ENCODE results near the gene ADAMTS20. TPM values are rescaled to one million over a fixed set of nuclear protein-coding genes. Genes with fewer than 3 reads are reported as not detected.

The ADAMTS20 gene
- total and polyA plus RNA-seq, 2 donors (not counting 3 experiments of a cell fraction or from before 2014, with no cell fraction given) = not detected

DNA sequence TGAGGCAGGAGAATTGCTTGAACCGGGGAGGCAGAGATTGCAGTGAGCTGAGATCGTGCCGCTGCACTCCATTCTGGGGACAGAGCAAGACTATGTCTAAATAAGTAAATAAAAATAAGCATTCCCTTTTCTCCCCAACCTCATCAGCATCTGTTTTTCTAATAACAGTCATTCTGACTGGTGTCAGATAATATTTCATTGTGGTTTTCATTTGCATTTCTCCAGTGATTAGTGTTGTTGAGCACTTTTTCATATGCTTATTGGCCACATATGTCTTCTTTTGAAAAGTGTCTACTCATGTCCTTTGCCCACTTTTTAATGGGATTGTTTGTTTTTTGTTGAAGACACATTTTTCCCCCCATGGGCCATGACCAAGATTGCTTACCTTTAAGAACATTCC, 243.2 kb downstream of the ADAMTS20 start:
- CTCF ChIA-PET = no interaction called here
- Histone ChIP-seq H3K79me2 (ENCODE audit: control insufficient read depth, insufficient read depth, low read length) (no peaks in the 10 kb centered on the region), H3K4me2 (ENCODE audit: insufficient read depth, low read length) (no peak overlapping the region), H3K9me1 (replicated peaks; ENCODE audit: control insufficient read depth, extremely low read depth, insufficient read depth, low read length) (no peaks in the 10 kb centered on the region), H2AFZ (ENCODE audit: low read depth, low read length) (no peak overlapping the region), H3K36me3 (ENCODE audit: control insufficient read depth in 2 of 2, extremely low read depth in 1 of 2, insufficient read depth in 2 of 2, low read length in 2 of 2) (no peaks in the 10 kb centered on the region), H3K9me3 (replicated peaks; ENCODE audit: control insufficient read depth, insufficient read depth, low read length) (no peaks in the 10 kb centered on the region), H3K9ac (replicated peaks; ENCODE audit: extremely low read depth, insufficient read depth, low read length) (no peak overlapping the region), H3K4me1 (ENCODE audit: control insufficient read depth, extremely low read depth, insufficient read depth, low read length) (peaks cover 2% of the 10 kb centered on the region), H3K27me3 (ENCODE audit: control insufficient read depth in 2 of 2, insufficient read depth in 2 of 2, low read length in 2 of 2) (no peaks in the 10 kb centered on the region), H3K4me3 (replicated peaks in 1 of 3; ENCODE audit: insufficient read depth in 1 of 3, low read depth in 1 of 3, low read length in 3 of 3) (no peak overlapping the region), H4K20me1 (replicated peaks; ENCODE audit: control insufficient read depth, extremely low read depth, insufficient read depth, low read length) (no peaks in the 10 kb centered on the region), H3K27ac (ENCODE audit: insufficient read depth, low read depth, low read length) (no peak overlapping the region)
- no peak for DNase-seq (ENCODE audit: low read depth, low spot score)
- TF ChIP-seq, protein P1, sequence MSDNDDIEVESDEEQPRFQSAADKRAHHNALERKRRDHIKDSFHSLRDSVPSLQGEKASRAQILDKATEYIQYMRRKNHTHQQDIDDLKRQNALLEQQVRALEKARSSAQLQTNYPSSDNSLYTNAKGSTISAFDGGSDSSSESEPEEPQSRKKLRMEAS (IDR thresholded peaks at IDR 0.05; ENCODE audit: insufficient read depth, insufficient read length) = no peak
- no peak for TF ChIP-seq POLR2A (IDR thresholded peaks at IDR 0.05; ENCODE audit: low read depth, low read length)
- no peak for TF ChIP-seq MYC (IDR thresholded peaks at IDR 0.05; ENCODE audit: low read depth, low read length)
- no peak for TF ChIP-seq FOS (IDR thresholded peaks at IDR 0.05; ENCODE audit: borderline replicate concordance, insufficient read depth, low read length)
- no peak for TF ChIP-seq POLR2AphosphoS5 (IDR thresholded peaks at IDR 0.05; ENCODE audit: insufficient read depth, low read depth, low read length)
- no peak for TF ChIP-seq GATA2 (IDR thresholded peaks at IDR 0.05; ENCODE audit: insufficient read depth, insufficient read length, low read depth, low read length)
- TF ChIP-seq, protein P2, sequence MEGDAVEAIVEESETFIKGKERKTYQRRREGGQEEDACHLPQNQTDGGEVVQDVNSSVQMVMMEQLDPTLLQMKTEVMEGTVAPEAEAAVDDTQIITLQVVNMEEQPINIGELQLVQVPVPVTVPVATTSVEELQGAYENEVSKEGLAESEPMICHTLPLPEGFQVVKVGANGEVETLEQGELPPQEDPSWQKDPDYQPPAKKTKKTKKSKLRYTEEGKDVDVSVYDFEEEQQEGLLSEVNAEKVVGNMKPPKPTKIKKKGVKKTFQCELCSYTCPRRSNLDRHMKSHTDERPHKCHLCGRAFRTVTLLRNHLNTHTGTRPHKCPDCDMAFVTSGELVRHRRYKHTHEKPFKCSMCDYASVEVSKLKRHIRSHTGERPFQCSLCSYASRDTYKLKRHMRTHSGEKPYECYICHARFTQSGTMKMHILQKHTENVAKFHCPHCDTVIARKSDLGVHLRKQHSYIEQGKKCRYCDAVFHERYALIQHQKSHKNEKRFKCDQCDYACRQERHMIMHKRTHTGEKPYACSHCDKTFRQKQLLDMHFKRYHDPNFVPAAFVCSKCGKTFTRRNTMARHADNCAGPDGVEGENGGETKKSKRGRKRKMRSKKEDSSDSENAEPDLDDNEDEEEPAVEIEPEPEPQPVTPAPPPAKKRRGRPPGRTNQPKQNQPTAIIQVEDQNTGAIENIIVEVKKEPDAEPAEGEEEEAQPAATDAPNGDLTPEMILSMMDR (IDR thresholded peaks at IDR 0.05; ENCODE audit: extremely low read depth in 1 of 2, insufficient read depth in 1 of 2, low read depth in 1 of 2, low read length in 2 of 2) = no peak
- no peak for TF ChIP-seq EZH2 (IDR thresholded peaks at IDR 0.05; ENCODE audit: borderline replicate concordance, low read depth, low read length, severe bottlenecking)
- TF ChIP-seq JUN (IDR thresholded peaks at IDR 0.05; ENCODE audit: borderline replicate concordance, insufficient read depth, insufficient read length, low read depth) = no peak
- BruUV-seq (replicated peaks) = no TSS peak
- intact Hi-C loops (cut with micrococcal nuclease) (no loop called here), dilution Hi-C loops (cut with MboI; ENCODE audit: extremely low pct_ligation_motif_present, low sequenced_read_pairs) (no loop called here)
- POLR2A ChIA-PET = no interaction called here
- no peak for FAIRE-seq
